Mesodermal cell (in vitro differentiated cells): ENCODE data around the gene WDR20.

Experiments used
- H3K27ac ChIP-seq: 2 replicates; pipeline ENCODE4 v1.7.0; 2013; ENCODE audit warnings: mild to moderate bottlenecking, low read depth, low read length, moderate library complexity; ENCODE audit not compliant: severe bottlenecking
- H3K36me3 ChIP-seq: 2 replicates; pipeline ENCODE4 v1.7.1; 2013; ENCODE audit warnings: mild to moderate bottlenecking, low read length, moderate library complexity; ENCODE audit not compliant: control insufficient read depth, insufficient read depth
- H3K4me1 ChIP-seq: one replicate; pipeline ENCODE4 v1.7.1; 2013; ENCODE audit warnings: mild to moderate bottlenecking, low read length; ENCODE audit not compliant: insufficient read depth, control insufficient read depth, poor library complexity, severe bottlenecking
- H3K4me3 ChIP-seq: 2 replicates; pipeline ENCODE4 v1.7.0; 2013; ENCODE audit warnings: low read length, control low read depth, mild to moderate bottlenecking; ENCODE audit not compliant: insufficient read depth, poor library complexity, severe bottlenecking; ENCODE audit errors: extremely low read depth
- H3K9me3 ChIP-seq: 2 replicates; pipeline ENCODE4 v1.7.1; 2013; ENCODE audit warnings: mild to moderate bottlenecking, low read length, moderate library complexity; ENCODE audit not compliant: control insufficient read depth
- WGBS, 2 experiments: methylation state at CpG; one replicate each; pipeline ENCODE4 v1.1.5; 2013; ENCODE audit warnings: missing lambda C conversion rate in 2 of 2; ENCODE audit not compliant: insufficient coverage in 2 of 2; 5-methylcytosine and 5-hydroxymethylcytosine counted together

The WDR20 gene

DNA sequence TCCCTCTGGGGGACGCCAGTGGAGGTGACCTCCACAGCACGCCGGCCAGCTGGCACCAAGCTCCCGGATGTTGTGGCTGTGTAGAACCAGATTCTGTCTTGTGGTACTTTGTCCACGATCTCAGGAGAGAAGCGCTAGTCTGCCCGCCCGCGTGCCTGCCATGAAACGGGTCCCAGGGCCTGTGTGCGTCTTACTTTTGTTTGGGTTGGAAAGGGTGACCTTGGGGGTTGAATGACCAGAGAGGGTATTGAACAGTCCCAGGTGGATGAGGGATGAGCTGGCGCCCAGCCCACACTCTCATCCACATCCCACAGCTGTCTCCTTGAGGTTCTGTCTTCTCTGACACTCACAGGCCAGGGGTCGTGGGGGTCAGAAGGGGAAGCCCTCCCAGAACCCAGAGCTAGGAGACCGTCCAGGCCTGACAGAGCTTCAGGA, 78.3 kb downstream of the WDR20 start:
- no peak overlapping the region for H3K4me3 ChIP-seq
- H3K36me3 ChIP-seq = peaks cover 19% of the 10 kb centered on the region
- peaks cover 5% of the 10 kb centered on the region for H3K4me1 ChIP-seq
- no peak overlapping the region for H3K27ac ChIP-seq
- 93 to 96% methylated on average over 13 of the region's 14 CpGs for WGBS, 2 experiments
- H3K9me3 ChIP-seq = no peaks in the 10 kb centered on the region

- Histone ChIP-seq H3K4me1 (peaks cover 5% of the 10 kb centered on the region), H3K36me3 (peaks cover 20% of the 10 kb centered on the region), H3K27ac (no peak overlapping the region), H3K9me3 (no peaks in the 10 kb centered on the region), H3K4me3 (no peak overlapping the region)
- 98% methylated on average over 7 to 16 of the region's 16 CpGs for WGBS, 2 experiments
Measured at GRCh38 chr14:102218688-102219087, 79.0 kb downstream of the WDR20 start.

GRCh38 chr14:102219316-102219715, 79.6 kb downstream of the WDR20 start:
- 95 to 98% methylated on average over 15 to 16 of the region's 16 CpGs for WGBS, 2 experiments
- Histone ChIP-seq H3K4me1 (peaks cover 5% of the 10 kb centered on the region), H3K4me3 (no peak overlapping the region), H3K9me3 (no peaks in the 10 kb centered on the region), H3K36me3 (peaks cover 23% of the 10 kb centered on the region), H3K27ac (no peak overlapping the region)

GRCh38 chr14:102220031-102220430, 80.3 kb downstream of the WDR20 start:
- H3K27ac ChIP-seq = no peak overlapping the region
- H3K9me3 ChIP-seq = no peaks in the 10 kb centered on the region
- 96 to 98% methylated on average over 9 to 10 of the region's 12 CpGs for WGBS, 2 experiments
- no peak overlapping the region for H3K4me3 ChIP-seq
- H3K36me3 ChIP-seq = peaks cover 23% of the 10 kb centered on the region
- H3K4me1 ChIP-seq = peaks cover 5% of the 10 kb centered on the region

DNA sequence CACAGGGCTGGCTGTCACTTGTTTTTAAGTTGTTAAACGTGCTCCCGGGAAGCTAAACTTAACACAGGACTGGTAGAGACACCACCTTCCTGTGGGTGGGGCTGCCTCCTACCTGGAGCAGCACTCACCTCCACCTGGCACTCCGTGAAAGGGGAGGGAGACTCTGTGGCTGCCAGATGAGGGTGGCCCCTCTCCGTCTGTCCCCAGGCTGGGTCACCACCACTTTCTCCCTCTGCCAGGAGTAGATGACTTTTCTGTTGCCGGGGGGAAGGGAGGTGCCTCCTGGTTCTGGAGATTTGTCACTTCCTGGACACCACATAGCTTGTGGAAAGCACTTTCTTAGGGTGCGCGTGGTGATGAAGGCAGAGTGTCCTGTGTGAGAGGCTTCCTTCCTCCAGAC, 81.3 kb downstream of the WDR20 start:
- no peaks in the 10 kb centered on the region for H3K9me3 ChIP-seq
- H3K4me3 ChIP-seq = no peak overlapping the region
- peak overlapping the region; percentile 6 for H3K27ac ChIP-seq
- peaks cover 5% of the 10 kb centered on the region for H3K4me1 ChIP-seq
- WGBS, 2 experiments = 58 to 75% methylated on average over 4 of the region's 7 CpGs
- H3K36me3 ChIP-seq = peaks cover 23% of the 10 kb centered on the region

DNA sequence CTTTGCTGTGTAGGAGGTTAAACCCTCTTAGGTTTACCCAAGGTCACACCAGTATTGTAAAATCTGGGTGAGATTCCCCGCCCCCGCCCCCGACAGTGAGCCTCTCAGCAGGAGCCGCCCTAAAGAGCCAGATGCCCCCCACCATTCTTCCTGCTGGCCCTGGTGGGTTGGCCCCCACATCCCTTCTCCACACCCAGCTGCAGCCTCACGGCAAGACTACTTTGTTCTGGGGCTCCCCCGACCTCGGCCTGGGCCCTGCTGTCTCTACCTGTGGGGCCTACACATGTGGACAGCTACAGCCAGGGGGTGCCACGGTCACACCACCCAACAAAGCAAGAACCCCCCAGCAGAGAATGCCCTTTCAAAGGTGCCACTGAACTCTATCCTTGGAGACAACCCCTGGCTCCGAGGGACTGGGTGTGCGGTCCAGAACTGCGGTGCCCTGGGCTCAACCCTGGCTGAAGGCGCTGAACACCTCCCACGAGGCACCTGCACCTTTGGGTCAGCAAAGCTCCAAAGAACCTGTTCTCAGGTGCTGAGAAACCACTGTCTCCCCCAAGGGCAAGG, 82.4 kb downstream of the WDR20 start:
- H3K9me3 ChIP-seq = no peaks in the 10 kb centered on the region
- no peak overlapping the region for H3K27ac ChIP-seq
- no peak overlapping the region for H3K4me3 ChIP-seq
- H3K4me1 ChIP-seq = peaks cover 5% of the 10 kb centered on the region
- peaks cover 21% of the 10 kb centered on the region for H3K36me3 ChIP-seq
- WGBS, 2 experiments = 89 to 97% methylated on average over 7 to 11 of the region's 13 CpGs

GRCh38 chr14:102222751-102223150, 83.1 kb downstream of the WDR20 start:
- Histone ChIP-seq H3K4me1 (peaks cover 5% of the 10 kb centered on the region), H3K4me3 (no peak overlapping the region), H3K27ac (no peak overlapping the region), H3K36me3 (peaks cover 19% of the 10 kb centered on the region), H3K9me3 (no peaks in the 10 kb centered on the region)
- WGBS, 2 experiments = 96 to 98% methylated on average over 18 to 27 of the region's 28 CpGs

GRCh38 chr14:102223682-102224081, 84.0 kb downstream of the WDR20 start:
- Histone ChIP-seq H3K4me3 (no peak overlapping the region), H3K9me3 (no peaks in the 10 kb centered on the region), H3K4me1 (peaks cover 5% of the 10 kb centered on the region), H3K36me3 (peaks cover 18% of the 10 kb centered on the region), H3K27ac (no peak overlapping the region)
- WGBS, 2 experiments = 100% methylated on average over 4 to 5 of the region's 6 CpGs

DNA sequence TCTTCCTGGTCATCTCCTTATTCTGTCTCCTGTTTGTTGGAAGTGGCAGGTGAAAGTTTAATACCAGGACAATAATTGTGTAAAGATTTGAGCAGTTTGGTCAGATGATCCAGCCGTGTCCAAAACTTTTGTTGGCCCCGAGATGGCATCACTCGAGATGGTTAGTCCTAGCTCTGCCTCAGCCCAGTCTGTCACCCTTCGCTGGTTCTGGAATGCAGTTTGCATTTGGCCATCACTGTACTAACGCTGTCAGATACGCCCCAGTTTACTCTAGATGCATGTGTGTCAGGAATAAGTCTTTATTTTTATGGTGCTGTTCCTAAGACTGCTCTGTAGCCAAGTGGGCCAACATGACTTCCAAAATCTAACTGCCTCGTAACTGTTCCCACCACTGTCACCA, 85.7 kb downstream of the WDR20 start:
- H3K36me3 ChIP-seq = peaks cover 12% of the 10 kb centered on the region
- no peak overlapping the region for H3K4me3 ChIP-seq
- 100% methylated on average over 5 to 7 of the region's 7 CpGs for WGBS, 2 experiments
- H3K9me3 ChIP-seq = no peaks in the 10 kb centered on the region
- H3K4me1 ChIP-seq = peaks cover 5% of the 10 kb centered on the region
- no peak overlapping the region for H3K27ac ChIP-seq

DNA sequence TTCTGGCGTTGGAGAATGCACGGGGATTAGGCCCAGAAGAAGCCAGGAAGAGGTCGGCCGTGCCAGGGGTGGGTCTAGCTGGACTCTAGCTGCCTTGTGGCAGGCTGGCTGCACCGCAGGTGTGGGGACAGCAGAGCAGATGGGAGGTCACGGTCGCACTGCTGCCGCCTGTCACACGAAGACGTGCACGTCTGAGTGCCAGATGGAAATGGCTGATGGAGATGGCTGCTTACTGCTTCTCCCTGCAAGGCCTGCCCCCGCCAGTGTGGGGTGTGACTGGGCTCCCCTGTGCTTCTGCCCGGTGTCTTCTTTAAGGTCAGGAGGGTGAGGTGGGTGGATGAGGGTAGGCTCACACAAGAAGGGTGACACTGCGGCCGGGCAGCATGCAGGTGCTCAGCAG, 86.2 kb downstream of the WDR20 start:
- peaks cover 2% of the 10 kb centered on the region for H3K4me1 ChIP-seq
- H3K4me3 ChIP-seq = no peak overlapping the region
- H3K27ac ChIP-seq = no peak overlapping the region
- H3K9me3 ChIP-seq = no peaks in the 10 kb centered on the region
- WGBS, 2 experiments = 92 to 93% methylated on average over 13 of the region's 15 CpGs
- peaks cover 12% of the 10 kb centered on the region for H3K36me3 ChIP-seq

GRCh38 chr14:102226356-102227125, 86.8 kb downstream of the WDR20 start:
- Histone ChIP-seq H3K36me3 (peaks cover 12% of the 10 kb centered on the region), H3K27ac (no peak overlapping the region), H3K4me1 (no peaks in the 10 kb centered on the region), H3K4me3 (no peak overlapping the region), H3K9me3 (no peaks in the 10 kb centered on the region)
- 93 to 94% methylated on average over 24 to 26 of the region's 27 CpGs for WGBS, 2 experiments
